DND-41 (cell line): ENCODE results near the gene ASB1.

ENCODE experiments used
- ATAC-seq: fragments of 200-7000 bp; cut with Tn5 transposase; 3 replicates; pipeline ENCODE4 v1.9.1; 2021; ENCODE audit warnings: low read depth; ENCODE audit not compliant: insufficient read depth
- DNase-seq: peaks from one replicate; pipeline ENCODE4 v3.0.0-alpha.2; 2020
- H2AFZ ChIP-seq: 2 replicates; pipeline ENCODE4 v1.6.0; 2012; ENCODE audit warnings: low read depth, low read length
- H3K27ac ChIP-seq: 2 replicates; pipeline ENCODE4 v1.5.1; 2012; ENCODE audit warnings: low read length, inconsistent platforms
- H3K27me3 ChIP-seq: fragments of 200-600 bp; sonication (generic); 2 replicates; pipeline ENCODE4 v1.6.0; 2012; ENCODE audit warnings: low read length, mild to moderate bottlenecking, inconsistent platforms; ENCODE audit not compliant: insufficient read depth, poor library complexity
- H3K36me3 ChIP-seq: 2 replicates; pipeline ENCODE4 v1.5.1; 2012; ENCODE audit warnings: low read length, inconsistent platforms; ENCODE audit not compliant: insufficient read depth
- H3K4me1 ChIP-seq: 2 replicates; pipeline ENCODE4 v1.5.1; 2012; ENCODE audit warnings: mild to moderate bottlenecking, low read length; ENCODE audit not compliant: insufficient read depth
- H3K4me2 ChIP-seq: 2 replicates; pipeline ENCODE4 v1.6.0; 2012; ENCODE audit warnings: mild to moderate bottlenecking, moderate library complexity, low read length, inconsistent platforms; ENCODE audit not compliant: insufficient read depth
- H3K4me3 ChIP-seq, 2 experiments: fragments of 200-600 bp in 1 of 2; shearing (Covaris generic) in 1 of 2; 2 replicates each; pipeline ENCODE4 v1.5.1; 2012 to 2016; ENCODE audit warnings: inconsistent platforms in 2 of 2, low read length in 2 of 2, mild to moderate bottlenecking in 2 of 2, low read depth in 1 of 2, moderate library complexity in 1 of 2
- H3K79me2 ChIP-seq: 2 replicates; pipeline ENCODE4 v1.6.0; 2012; ENCODE audit warnings: low read length, inconsistent platforms; ENCODE audit not compliant: insufficient read depth
- H3K9ac ChIP-seq: 2 replicates; pipeline ENCODE4 v1.6.0; 2012; ENCODE audit warnings: low read depth, mild to moderate bottlenecking, inconsistent platforms, low read length, moderate library complexity
- H3K9me3 ChIP-seq: 2 replicates; pipeline ENCODE4 v1.5.1; 2012; ENCODE audit warnings: low read length, moderate library complexity, mild to moderate bottlenecking, inconsistent platforms; ENCODE audit not compliant: insufficient read depth, severe bottlenecking
- H4K20me1 ChIP-seq: 2 replicates; pipeline ENCODE4 v1.6.0; 2012; ENCODE audit warnings: low read length; ENCODE audit not compliant: insufficient read depth
- CTCF ChIP-seq: IDR thresholded peaks from 2 replicates; pipeline ENCODE4 v1.5.1; 2012; ENCODE audit warnings: borderline replicate concordance, low read length, moderate library complexity, mild to moderate bottlenecking; ENCODE audit not compliant: poor library complexity, severe bottlenecking; ENCODE audit errors: extremely low read depth
- EZH2 ChIP-seq: IDR thresholded peaks from 3 replicates; pipeline ENCODE4 v1.6.1; 2012; ENCODE audit warnings: borderline replicate concordance, low read depth, mild to moderate bottlenecking, moderate library complexity, low read length, inconsistent platforms; ENCODE audit not compliant: severe bottlenecking

ASB1 gene

GRCh38 chr2:238420878-238421694, 5.6 kb upstream of the ASB1 start:
- peaks cover 6% of the 10 kb centered on the region for H3K9me3 ChIP-seq
- H3K79me2 ChIP-seq, result peaks cover 7% of the 10 kb centered on the region
- peaks cover 13% of the 10 kb centered on the region for H3K4me1 ChIP-seq
- no peak overlapping the region for H3K9ac ChIP-seq
- no peak overlapping the region for H2AFZ ChIP-seq
- 0 out of 2 replicates have a peak, but pooled peaks cover 4% of the 10 kb centered on the region for H4K20me1 ChIP-seq
- no peaks in the 10 kb centered on the region for H3K36me3 ChIP-seq
- no peak overlapping the region for H3K4me3 ChIP-seq
- no peak for DNase-seq
- no peak for ATAC-seq
- no peak overlapping the region for H3K4me2 ChIP-seq
- TF ChIP-seq EZH2 (no peak), CTCF (no peak)
- no peaks in the 10 kb centered on the region for H3K27me3 ChIP-seq
- H3K27ac ChIP-seq, result no peak overlapping the region

- no peak overlapping the region for H3K27ac ChIP-seq
These were observed 5.1 kb upstream of the ASB1 start for GRCh38 chr2:238421695-238422035.

GRCh38 chr2:238422285-238422684, 4.4 kb upstream of the ASB1 start:
- Histone ChIP-seq H3K9ac (no peak overlapping the region), H3K27me3 (no peaks in the 10 kb centered on the region), H3K79me2 (peaks cover 14% of the 10 kb centered on the region), H2AFZ (no peak overlapping the region), H3K4me2 (no peak overlapping the region), H3K27ac (no peak overlapping the region), H3K4me3 (no peak overlapping the region), H3K36me3 (peaks cover 3% of the 10 kb centered on the region; the same call in 1 of the 2 replicates), H3K9me3 (no peaks in the 10 kb centered on the region), H4K20me1 (0 out of 2 replicates have a peak, but pooled peaks cover 4% of the 10 kb centered on the region), H3K4me1 (peaks cover 14% of the 10 kb centered on the region)
- no peak for DNase-seq
- ATAC-seq, result no peak
- TF ChIP-seq CTCF (no peak), EZH2 (no peak)

More at GRCh38 chr2:238421695-238422035, 5.1 kb upstream of the ASB1 start:
- TF ChIP-seq EZH2 (no peak), CTCF (no peak)
- no peaks in the 10 kb centered on the region for H3K27me3 ChIP-seq
- H3K36me3 ChIP-seq, result no peaks in the 10 kb centered on the region
- peaks cover 10% of the 10 kb centered on the region for H3K79me2 ChIP-seq
- no peak for ATAC-seq
- no peak overlapping the region for H2AFZ ChIP-seq
- no peak overlapping the region for H3K4me3 ChIP-seq
- H3K9me3 ChIP-seq, result peaks cover under 1% of the 10 kb centered on the region
- H3K4me2 ChIP-seq, result no peak overlapping the region
- no peak for DNase-seq
- H3K9ac ChIP-seq, result no peak overlapping the region
- peaks cover 14% of the 10 kb centered on the region for H3K4me1 ChIP-seq
- 0 out of 2 replicates have a peak, but pooled peaks cover 4% of the 10 kb centered on the region for H4K20me1 ChIP-seq
